A549 (cell line): Measurements from ENCODE around the gene PAXIP1.

ENCODE experiments used
- CTCF ChIP-seq: fragments of >200 bp; sonication (Bioruptor Twin); formaldehyde crosslinking; IDR thresholded peaks from 3 replicates; pipeline ENCODE4 v1.5.1; 2016
- EP300 ChIP-seq, 2 experiments: fragments of >200 bp; sonication (Bioruptor Twin); formaldehyde crosslinking; IDR thresholded peaks; 2 replicates in 1 of 2; 3 replicates in 1 of 2; pipeline ENCODE4 v1.6.1; 2016 to 2017
- ESRRA ChIP-seq: fragments of 150-350 bp; IDR thresholded peaks from 2 replicates; pipeline ENCODE4 v1.6.1; 2014; ENCODE audit warnings: mild to moderate bottlenecking, low read length, borderline replicate concordance
- FOSL2 ChIP-seq, 2 experiments: fragments of 450-650 bp in 1 of 2; fragments of >200 bp in 1 of 2; sonication (Bioruptor Twin) in 1 of 2; formaldehyde crosslinking; IDR thresholded peaks; 2 replicates each; pipeline versions ENCODE4 v1.5.0 to v1.6.1; 2016 to 2020; ENCODE audit warnings: mild to moderate bottlenecking in 1 of 2, moderate library complexity in 1 of 2
- HDAC2 ChIP-seq: fragments of 200-600 bp; sonication (generic); IDR thresholded peaks from 2 replicates; pipeline ENCODE4 v1.6.1; 2016
- HEYL ChIP-seq: fragments of 250-450 bp; sonication (Bioruptor Pico); IDR thresholded peaks from 2 replicates; pipeline ENCODE4 v1.8.0; 2021; ENCODE audit warnings: mild to moderate bottlenecking, moderate library complexity
- HOXA7 ChIP-seq: fragments of 250-450 bp; sonication (Bioruptor Pico); IDR thresholded peaks from 2 replicates; pipeline ENCODE4 v1.5.0; 2020; ENCODE audit warnings: mild to moderate bottlenecking, moderate library complexity
- KDM1A ChIP-seq: fragments of 200-600 bp; sonication (generic); IDR thresholded peaks from 2 replicates; pipeline ENCODE4 v1.6.1; 2016; ENCODE audit warnings: low read depth, mild to moderate bottlenecking
- NFE2L2 ChIP-seq: fragments of 150-350 bp; conservative IDR thresholded peaks from 2 replicates; pipeline ENCODE4 v1.6.1; 2014; ENCODE audit warnings: low read length
- NR3C1 ChIP-seq: fragments of >200 bp; sonication (Bioruptor Twin); formaldehyde crosslinking; IDR thresholded peaks from 3 replicates; pipeline ENCODE4 v1.6.1; 2017
- PBX3 ChIP-seq: IDR thresholded peaks from 2 replicates; pipeline ENCODE4 v1.6.1; 2012
- POLR2A ChIP-seq: IDR thresholded peaks from 2 replicates; pipeline ENCODE4 v1.6.1; 2012; ENCODE audit warnings: mild to moderate bottlenecking, low read length
- RCOR1 ChIP-seq: fragments of 150-350 bp; IDR thresholded peaks from 2 replicates; pipeline ENCODE4 v1.6.1; 2014; ENCODE audit warnings: antibody characterized with exemption, low read length, low read depth
- USF2 ChIP-seq: fragments of 450-650 bp; IDR thresholded peaks from 2 replicates; pipeline ENCODE4 v1.6.1; 2014; ENCODE audit warnings: antibody characterized with exemption

GRCh38 chr7:155043756-155044155 is 40.8 kb upstream of the PAXIP1 start:
- TF ChIP-seq HDAC2: no peak
- no peak for TF ChIP-seq HOXA7 (CRISPR knock-in tag)
- TF ChIP-seq POLR2A: no peak
- no peak for TF ChIP-seq NFE2L2
- TF ChIP-seq CTCF: no peak
- no peak for TF ChIP-seq EP300 (IDR thresholded peaks at IDR 0.05)
- TF ChIP-seq RCOR1: no peak
- no peak for TF ChIP-seq FOSL2 (IDR thresholded peaks at IDR 0.05)
- no peak for TF ChIP-seq FOSL2 (CRISPR knock-in tag; IDR thresholded peaks at IDR 0.05)
- no peak for TF ChIP-seq PBX3
- TF ChIP-seq USF2: no peak
- TF ChIP-seq NR3C1: no peak
- TF ChIP-seq HEYL (CRISPR knock-in tag): no peak
- TF ChIP-seq ESRRA: no peak
- TF ChIP-seq KDM1A: no peak
